NB4 (cell line): Measurements from ENCODE around the gene SLC39A12.

ENCODE experiments used
- MYC ChIP-seq: IDR thresholded peaks from 2 replicates; pipeline ENCODE4 v1.6.1; 2011; ENCODE audit warnings: low read depth, low read length
- POLR2A ChIP-seq: IDR thresholded peaks from 2 replicates; pipeline ENCODE4 v1.6.1; 2011; ENCODE audit warnings: mild to moderate bottlenecking; ENCODE audit not compliant: insufficient read length; ENCODE audit errors: extremely low read depth
- TF ChIP-seq, protein P1 (sequence below): IDR thresholded peaks from one replicate; pipeline ENCODE4 v1.5.1; 2012; ENCODE audit warnings: low read depth, low read length

DNA sequence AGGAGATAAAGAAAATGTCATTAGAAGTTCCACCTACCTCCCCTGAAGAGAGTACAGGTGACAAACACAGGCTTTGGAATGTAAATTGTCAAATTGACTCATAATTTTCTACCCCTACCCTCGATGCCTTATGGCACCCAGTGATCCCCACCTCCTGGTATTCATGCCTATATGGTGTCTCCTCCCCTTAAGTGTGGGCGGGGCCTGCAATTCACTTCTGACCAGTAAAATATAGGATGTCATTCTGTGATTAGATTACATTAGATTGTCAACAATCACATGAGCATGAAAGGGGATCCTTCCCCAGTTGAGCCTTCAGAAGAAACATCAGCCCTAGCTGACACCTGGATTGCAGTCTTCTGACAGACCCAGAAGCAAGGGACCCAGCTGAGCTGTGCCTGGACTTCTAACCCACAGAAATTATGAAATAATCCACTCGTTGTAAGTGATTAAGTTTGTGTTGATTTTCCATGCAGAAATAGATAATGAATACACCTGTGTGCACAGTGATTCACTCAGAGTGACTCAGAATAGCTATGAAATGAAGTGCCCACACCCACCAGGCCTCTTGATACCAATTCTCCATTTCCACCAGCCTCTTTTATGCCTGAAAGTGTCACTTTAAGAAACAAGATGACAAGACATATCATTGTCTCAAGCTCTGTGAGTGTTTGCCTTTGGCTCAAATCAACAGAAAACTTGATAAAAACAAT, 8.5 kb upstream of the SLC39A12 start:
- TF ChIP-seq, protein P1, sequence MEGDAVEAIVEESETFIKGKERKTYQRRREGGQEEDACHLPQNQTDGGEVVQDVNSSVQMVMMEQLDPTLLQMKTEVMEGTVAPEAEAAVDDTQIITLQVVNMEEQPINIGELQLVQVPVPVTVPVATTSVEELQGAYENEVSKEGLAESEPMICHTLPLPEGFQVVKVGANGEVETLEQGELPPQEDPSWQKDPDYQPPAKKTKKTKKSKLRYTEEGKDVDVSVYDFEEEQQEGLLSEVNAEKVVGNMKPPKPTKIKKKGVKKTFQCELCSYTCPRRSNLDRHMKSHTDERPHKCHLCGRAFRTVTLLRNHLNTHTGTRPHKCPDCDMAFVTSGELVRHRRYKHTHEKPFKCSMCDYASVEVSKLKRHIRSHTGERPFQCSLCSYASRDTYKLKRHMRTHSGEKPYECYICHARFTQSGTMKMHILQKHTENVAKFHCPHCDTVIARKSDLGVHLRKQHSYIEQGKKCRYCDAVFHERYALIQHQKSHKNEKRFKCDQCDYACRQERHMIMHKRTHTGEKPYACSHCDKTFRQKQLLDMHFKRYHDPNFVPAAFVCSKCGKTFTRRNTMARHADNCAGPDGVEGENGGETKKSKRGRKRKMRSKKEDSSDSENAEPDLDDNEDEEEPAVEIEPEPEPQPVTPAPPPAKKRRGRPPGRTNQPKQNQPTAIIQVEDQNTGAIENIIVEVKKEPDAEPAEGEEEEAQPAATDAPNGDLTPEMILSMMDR: no peak
- TF ChIP-seq POLR2A (no peak), MYC (no peak)
